Ramos (cell line): ENCODE results near the gene FLYWCH2.
"Not testable (repeated sequence)": the region's sequence is repeated elsewhere in the genome, so short reads cannot be mapped to it uniquely, and the experiment has no call there.

Experiments
- in situ Hi-C: fragments of 300-500 bp; cut with MboI; formaldehyde crosslinking; loops from one replicate; pipeline ENCODE4 v1.14.3; 2022; ENCODE audit warnings: low sequenced_read_pairs; ENCODE audit not compliant: unreplicated experiment

FLYWCH2 gene

DNA sequence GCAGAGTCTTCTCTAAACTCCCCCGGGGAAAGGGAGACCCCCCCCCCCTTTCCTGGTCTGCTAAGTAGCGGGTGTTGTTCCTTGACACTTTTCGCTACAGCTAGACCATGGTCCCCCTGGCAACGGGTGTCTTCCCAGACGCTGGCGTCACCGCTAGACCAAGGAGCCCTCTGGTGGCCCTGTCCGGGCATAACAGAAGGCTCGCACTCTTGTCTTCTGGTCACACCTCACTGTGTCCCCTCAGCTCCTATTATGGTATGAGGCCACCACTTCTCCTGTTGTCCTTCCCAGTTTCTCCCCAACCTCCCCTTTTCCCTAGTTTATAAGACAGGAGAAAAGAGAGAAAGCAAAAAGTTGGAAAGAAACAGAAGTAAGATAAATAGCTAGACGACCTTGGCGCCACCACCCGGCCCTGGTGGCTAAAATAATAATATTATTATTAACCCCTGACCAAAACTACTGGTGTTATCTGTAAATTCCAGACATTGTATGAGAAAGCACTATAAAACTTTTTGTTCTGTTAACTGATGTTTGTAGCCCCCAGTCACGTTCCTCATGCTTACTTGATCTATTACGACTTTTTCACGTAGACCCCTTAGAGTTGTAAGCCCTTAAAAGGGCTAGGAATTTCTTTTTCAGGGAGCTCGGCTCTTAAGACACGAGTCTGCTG lies 24.2 kb downstream of the FLYWCH2 start:
- in situ Hi-C loops, result not testable (repeated sequence)

DNA sequence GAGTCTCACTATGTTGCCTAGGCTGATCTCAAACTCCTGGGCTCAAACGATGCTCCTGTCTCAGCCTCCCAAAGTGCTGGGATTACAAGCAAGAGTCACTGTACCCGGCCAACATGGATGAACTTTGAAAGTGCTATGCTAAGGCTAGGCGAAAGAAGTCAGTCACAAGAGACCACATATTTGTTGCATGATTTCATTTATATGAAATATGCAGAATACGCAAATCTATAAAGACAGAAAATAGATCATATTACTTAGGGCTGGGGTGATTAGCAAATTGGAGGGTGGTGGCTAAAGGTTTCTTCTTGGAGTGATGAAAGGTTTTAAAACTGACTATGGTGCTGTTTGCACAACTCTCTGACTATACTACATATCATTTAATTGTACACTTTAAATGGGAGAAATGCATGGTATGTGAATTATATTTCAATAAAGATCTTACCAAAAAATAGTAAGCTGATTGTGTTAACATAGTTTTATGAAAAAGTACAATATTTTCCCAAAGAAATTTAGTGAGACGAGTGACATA lies 27.5 kb downstream of the FLYWCH2 start:
- in situ Hi-C loops, result loop anchor here (5.0 kb wide), 1 partner anchor 38 kb away; no protein-coding TSS in a partner anchor

DNA sequence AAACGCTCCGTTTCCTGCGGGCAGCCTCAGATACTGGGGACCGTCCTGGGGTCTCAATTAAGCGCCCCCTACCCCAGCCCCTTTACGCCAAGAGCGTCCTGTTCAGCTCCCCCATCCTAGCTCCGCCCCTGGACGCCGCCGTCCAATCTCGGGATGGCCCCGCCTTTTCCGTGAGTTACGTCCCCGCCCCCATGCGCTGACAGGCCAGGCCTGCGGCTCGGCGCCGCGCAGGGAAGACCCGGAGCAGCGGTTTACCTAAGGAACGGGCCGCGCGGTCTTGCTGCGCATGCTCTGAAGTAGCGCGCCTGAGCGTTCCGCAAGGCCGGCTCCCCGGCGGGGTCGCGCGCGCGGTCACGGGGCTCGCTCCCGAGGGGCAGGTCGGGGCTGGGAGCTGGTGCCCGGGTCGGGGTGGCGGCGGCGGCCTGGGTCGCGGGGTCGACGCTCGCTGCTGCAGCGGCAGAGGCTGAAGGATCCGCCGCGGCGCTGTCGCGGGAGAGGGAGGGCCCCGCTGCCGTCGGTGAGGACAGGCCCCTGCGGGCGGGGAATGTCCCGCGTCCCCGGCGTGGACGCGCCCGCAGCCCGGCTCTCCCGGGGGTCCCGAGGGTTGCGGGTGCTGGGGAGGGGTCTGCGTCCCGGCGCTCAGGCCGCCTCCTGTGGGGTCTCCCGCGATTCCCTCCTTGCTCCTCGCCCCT lies 28.8 kb downstream of the FLYWCH2 start, which contains the start of gene FLYWCH1:
Gene FLYWCH1 (plus strand): TSS at position 294 of the 692 bp plus-strand sequence. CDS start 17,755 bp downstream, outside the sequence.
- in situ Hi-C loops, result loop anchor here (5.0 kb wide), 1 partner anchor 39 kb away; no protein-coding TSS in a partner anchor

DNA sequence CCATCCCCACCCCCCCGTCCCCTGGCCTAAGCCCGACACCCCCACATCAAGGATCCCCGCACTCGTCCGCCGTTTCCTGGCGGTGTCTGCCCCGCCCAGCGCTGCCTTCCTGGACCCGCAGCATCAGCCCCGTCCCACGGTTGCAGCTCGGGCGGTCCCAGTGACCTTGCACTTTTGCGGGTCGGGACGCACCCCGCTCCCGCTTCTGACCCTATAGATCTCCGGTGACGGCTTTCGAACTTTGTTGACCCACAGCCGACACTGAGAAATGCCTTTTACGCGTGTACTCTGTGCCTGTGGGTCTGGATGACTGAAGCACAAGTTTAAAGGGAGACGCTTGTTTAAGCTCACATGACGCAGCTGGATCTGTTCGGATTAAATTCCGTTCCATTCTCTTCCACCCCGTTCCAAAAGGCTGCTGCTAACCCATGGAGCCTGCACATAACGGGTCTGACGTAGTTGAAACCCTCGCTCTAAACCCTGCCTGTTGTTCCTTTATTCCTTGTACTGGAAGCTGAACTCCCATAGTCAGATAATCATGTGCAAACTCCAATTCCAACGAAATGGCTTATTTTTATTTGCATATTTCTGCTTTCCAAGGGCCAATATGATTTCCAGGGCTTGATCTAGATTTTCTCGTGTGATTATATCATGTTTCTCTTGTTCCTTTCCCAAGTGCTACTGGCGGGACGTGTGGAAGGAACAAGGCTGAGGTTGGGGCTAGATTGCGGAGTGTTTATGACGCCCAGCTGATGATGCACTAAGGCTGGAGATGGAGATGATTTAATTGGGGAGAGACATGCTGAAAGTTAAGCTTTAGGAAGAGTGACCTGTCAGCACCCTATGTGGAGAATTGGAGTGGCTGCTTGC lies 29.6 kb downstream of the FLYWCH2 start:
- in situ Hi-C loops, result loop anchor here (5.0 kb wide), 1 partner anchor 40 kb away; no protein-coding TSS in a partner anchor

DNA sequence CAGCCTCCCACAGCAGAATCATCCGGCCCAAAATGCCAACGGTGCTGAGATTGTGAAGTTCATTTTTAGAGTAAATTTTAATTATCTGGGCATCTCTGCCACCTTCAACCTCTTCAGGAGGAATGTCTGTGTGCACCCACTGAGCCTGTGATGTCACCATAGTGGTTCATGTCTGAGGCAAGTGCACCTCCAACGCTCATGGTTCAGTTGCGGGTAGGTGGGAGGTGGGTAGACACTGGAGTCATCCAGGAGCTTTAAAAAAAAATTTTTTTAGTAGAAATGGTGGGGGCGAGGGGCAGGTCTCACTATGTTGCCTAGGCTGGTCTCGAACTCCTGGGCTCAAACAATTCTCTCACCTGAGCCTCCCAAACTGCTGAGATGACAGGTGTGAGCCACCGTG lies 30.6 kb downstream of the FLYWCH2 start:
- in situ Hi-C loops, result loop anchor here (5.0 kb wide), 1 partner anchor 41 kb away; no protein-coding TSS in a partner anchor

DNA sequence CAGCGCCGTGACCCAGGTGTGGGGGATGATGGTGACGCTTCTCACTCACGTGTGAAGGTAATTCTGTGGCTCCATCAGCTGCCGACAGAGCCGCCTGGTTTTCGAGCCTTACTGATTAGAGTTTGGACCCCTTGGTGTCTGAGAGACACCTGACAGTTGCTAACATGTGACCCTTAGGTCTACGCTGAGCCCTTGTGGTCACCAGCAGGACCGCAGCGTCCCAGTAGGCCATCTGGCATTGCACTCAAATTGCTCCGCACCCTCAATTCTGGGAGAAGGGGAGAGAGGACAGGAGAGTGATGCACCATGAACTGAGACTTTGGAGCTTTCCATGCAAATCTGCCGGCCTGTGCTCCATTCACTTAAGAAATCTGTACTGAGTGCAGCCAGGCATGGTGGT lies 31.2 kb downstream of the FLYWCH2 start:
- in situ Hi-C loops, result loop anchor here (5.0 kb wide), 1 partner anchor 42 kb away; no protein-coding TSS in a partner anchor

DNA sequence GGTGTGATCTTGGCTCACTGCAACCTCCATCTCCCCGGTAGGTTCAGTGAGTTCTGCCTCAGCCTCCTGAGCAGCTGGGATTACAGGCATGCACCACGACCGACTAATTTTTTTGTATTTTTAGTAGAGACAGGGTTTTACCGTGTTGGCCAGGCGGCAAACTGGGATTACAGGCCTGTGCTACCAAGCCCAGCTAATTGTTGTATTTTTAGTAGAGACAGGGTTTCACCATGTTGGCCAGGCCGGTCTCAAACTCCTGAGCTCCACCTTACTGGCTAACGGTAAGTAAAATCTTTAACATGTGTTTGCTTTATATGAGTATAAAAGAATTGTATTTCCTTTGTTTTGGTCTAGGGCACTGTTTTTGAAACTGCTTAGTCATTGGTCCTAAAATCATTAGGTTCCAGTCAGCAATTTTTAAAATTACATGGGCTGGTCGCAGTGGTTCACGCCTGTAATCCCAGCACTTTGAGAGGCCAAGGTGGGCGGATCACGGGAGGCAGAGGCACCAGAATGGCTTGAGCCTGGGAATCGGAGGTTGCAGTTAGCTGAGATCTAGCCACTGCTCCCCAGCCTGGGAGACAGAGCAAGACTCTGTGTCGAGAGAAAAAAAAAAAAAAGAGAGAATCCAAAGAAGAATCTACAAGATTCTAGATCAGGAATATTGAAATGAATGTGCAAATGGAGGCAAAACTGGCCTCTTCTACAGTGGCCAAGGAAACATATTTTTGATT lies 32.3 kb downstream of the FLYWCH2 start:
- in situ Hi-C loops, result no loop called here

DNA sequence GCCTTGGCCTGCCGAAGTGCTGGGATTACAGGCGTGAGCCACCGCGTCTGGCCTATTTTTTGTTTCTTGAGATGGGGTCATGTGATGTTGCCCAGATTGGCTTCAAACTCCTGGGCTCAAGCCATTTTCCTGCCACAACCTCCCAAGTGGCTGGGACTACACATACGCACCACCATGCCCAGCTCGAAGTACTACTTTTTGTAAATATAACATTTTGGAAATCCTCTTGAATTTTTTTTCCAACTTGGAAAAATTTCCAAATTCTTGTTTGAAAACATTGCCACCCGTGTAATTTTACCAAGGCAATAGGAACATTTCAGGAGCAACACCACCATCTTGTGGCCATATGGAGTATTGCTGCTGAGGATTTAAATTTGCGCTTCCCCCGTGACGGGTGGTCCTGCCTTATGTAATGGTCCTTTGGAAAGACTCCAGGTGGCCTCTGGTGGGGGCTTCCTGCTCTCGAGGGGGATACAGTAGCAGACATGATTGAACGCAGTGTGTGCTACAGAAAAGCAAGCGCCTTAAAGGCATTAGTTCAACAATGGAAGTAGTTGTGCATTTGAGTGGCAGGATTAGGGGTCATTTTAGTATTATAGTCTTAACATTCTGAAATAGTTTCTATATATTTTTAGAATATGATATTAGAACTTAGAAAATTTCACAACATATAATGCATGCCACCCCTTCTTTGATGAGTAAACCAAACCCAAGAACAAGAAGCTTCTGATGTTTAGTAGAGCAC lies 36.7 kb downstream of the FLYWCH2 start:
- in situ Hi-C loops, result no loop called here

DNA sequence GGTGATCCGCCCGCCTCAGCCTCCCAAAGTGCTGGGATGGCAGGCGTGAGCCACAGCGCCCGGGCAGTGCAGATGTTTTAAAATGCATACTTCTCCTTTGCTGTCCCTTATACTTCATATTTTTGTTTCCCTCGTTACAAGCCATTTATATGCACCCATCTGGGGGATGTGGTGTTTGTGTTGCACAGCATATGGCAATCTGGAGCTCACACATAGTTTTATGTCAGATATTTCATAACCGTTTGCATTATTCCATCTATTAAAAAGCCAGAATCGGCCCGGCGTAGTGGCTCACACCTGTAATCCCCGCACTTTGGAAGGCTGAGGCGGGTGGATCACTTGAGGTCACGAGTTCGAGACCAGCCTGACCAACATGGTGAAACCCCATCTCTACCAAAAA lies 40.5 kb downstream of the FLYWCH2 start:
- in situ Hi-C loops, result no loop called here

DNA sequence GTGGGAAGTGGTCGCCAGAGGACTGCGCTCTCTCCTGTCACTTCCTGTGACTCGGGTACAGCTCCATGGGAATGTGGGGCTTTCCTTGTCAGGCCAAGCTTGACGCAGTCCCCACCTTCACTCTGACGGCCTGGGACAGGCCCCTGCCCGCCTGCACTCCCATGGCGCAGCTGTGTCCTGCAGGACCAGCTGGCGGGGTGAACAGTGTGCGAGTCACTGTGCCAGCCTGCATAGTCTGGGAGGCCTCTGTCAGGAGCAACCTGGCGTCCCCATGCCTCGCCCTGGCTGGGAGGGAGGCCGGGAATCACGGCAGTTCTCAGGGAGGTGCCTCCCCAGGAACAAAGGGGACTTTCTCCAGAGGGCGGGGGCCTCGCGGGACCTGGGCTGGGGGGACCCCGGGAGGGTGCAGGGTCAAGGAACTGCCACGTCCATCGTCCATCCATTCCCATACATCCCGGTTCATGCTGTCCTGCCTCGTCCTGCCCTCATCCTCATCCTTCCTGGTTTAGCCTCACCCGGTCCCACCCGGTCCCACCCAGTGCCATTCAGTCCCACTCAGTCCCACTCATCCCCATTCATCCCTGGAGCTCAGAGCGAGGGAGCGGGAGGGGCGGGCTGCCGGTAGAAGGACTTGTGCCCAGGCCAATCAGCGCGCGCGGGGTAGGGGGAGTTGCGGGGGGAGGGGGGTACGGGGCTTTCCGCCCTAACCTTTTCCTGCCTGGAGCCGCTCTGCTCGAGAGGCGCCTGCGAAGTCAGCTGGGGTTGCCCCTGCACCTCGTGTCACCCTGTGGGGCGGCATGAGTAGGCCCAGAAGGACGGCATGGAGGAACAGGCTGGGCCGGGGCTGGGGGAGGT lies 42.1 kb downstream of the FLYWCH2 start:
- in situ Hi-C loops, result no loop called here

DNA sequence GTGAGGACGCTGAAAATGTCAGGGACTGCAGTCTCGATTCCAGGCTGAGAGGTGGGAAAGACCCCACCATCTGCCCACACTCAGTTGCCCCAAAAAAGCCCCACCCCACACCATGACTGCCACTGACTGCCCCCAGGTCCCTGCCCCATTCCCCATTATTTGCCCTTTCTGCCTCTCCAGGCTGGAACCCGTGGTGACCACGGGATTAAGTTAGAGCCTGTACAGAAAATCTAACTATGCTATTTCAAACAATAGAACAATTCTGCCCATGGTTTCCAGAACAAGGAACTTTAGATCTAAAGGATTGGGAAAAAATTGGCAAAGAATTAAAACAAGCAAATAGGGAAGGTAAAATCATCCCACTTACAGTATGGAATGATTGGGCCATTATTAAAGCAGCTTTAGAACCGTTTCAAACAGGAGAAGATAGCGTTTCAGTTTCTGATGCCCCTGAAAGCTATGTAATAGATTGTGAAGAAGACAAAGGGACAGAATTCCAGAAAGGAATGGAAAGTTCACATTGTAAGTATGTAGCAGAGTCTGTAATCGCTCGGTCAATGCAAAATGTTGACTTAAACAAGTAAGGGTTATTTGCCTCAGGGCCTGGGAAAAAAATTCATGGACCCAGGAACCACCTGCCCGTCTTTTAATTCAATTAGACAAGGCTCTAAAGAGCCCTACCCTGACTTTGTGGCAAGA lies 43.1 kb downstream of the FLYWCH2 start:
- in situ Hi-C loops, result no loop called here

DNA sequence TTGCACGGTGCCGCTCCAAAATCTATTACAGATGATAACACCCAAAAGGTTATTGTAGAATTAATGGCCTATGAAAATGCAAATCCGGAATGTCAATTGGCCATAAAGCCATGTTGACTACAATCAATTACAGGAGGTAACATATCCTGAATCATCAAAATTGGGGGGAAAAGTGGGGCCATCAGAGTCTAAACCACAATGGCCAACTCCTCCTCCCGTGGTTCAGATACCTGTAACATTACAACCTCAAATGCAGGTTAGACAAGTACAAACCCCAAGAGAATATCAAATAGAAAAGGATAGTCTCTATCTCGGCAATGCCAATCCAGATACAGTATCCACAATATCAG lies 43.6 kb downstream of the FLYWCH2 start:
- in situ Hi-C loops, result no loop called here

DNA sequence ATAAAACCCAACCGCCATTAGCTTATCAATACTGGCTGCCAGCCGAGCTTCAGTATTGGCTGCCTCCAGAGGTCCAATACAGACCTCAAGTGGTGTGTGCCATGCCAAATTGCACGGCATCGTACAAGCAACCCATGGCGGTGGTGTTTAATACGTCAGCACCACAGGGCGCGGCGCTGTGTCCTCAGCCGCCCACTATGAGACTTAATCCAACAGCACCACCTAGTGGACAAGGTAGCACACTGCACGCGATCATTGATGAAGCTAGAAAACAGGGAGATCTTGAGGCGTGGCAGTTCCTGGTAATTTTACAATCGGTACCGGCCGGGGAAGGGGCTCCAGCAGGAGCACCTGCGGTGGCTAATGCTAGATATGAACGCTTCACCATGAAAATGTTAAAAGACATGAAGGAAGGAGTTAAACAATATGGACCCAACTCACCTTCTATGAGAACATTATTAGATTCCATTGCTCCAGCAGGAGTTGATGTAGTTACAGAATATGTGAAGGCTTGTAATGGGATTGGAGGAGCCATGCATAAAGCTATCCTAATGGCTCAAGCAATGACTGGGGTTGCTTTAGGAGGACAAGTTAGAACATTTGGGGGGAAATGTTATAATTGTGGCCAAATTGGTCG lies 44.1 kb downstream of the FLYWCH2 start:
- in situ Hi-C loops, result no loop called here

DNA sequence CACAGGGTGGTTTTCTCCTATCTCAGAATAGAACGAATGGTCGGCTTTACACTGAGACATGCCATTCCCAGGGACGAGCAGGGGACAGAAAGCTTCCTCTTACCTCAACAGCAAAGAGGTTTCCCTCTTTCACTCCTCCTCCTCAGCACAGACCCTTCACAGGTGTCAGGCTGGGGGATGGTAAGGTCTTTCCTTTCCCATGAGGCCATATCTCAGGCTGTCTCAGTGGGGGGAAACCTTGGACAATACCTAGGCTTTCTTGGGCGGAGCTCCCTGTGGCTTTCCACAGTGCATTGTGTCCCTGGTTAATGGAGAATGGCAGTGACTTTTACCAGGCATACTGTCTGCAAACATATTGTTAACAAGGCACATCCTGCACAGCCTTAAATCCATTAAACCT lies 45.1 kb downstream of the FLYWCH2 start:
- in situ Hi-C loops, result not testable (repeated sequence)

DNA sequence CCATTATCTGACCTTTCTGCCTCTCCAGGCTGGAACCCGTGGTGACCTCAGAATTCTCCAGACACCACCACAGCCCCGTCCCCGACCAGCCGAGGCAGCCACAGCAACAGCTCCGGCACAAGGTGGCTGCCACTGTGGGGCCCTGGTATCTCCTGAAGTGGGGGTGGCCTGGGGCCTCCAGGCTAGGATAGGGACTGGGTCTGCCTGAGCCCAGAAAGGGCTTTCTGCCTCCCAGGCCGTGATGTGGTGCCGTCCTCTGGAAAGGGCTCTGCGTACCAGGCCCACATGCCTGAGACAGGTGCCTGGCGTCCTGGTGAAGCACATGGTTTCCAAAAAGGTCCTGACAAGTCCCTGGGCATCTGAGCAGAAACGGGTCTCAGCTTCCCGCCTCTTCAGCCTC lies 45.8 kb downstream of the FLYWCH2 start:
- in situ Hi-C loops, result no loop called here

DNA sequence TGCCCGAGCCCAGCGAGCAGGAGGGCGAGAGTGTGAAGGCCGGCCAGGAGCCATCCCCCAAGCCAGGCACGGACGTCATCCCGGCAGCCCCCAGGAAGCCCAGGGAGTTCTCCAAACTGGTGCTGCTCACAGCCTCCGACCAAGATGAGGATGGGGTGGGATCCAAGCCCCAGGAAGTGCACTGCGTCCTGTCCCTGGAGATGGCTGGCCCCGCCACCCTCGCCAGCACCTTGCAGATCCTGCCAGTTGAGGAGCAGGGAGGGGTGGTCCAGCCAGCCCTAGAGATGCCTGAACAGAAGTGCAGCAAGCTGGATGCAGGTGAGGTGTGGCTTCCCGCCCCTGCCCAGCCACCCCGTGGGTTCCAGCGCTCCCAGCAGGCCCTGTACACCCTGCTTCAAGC lies 46.7 kb downstream of the FLYWCH2 start:
- in situ Hi-C loops, result no loop called here

DNA sequence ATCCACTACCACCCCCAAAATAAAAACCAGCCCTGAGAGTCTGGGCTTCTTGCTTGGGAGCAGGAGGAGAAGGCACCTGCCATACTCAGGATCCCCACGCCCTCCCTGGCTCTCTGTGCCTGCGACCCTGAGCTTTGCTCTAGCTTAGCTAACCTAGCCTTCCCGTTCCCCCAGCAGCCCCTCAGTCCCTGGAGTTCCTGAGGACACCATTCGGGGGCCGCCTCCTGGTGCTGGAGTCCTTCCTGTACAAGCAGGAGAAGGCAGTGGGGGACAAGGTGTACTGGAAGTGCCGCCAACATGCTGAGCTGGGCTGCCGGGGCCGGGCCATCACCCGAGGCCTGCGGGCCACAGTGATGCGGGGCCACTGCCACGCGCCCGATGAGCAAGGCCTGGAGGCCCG lies 47.2 kb downstream of the FLYWCH2 start:
- in situ Hi-C loops, result no loop called here
